Activated CD4-positive, alpha-beta memory T cell treated with anti-CD3 and anti-CD28 coated beads for 36 hours (primary cell): ENCODE results near the gene SLC38A6. TPM values are rescaled to one million over a fixed set of nuclear protein-coding genes. Genes with fewer than 3 reads are reported as not detected.

Experiments
- CTCF ChIA-PET: fragments of 350-600 bp; sonication (Branson Sonifier 250); formaldehyde crosslinking; loops from one replicate; lab custom pipeline; 2021; ENCODE audit warnings: antibody characterized with exemption, inconsistent platforms; lab: Charles Lee
- POLR2A ChIA-PET: fragments of 350-600 bp; sonication (Branson Sonifier 250); formaldehyde crosslinking; loops from one replicate; lab custom pipeline; 2021; ENCODE audit warnings: antibody characterized with exemption; lab: Charles Lee
- DNase-seq: peaks from one replicate; pipeline ENCODE4 v3.0.0-alpha.2; 2020
- H3K27ac Mint-ChIP-seq: one replicate; pipeline ENCODE4 v1.8.0; 2021; ENCODE audit warnings: mixed read lengths
- H3K27me3 Mint-ChIP-seq: one replicate; pipeline ENCODE4 v1.8.0; 2021; ENCODE audit warnings: mixed read lengths
- H3K36me3 Mint-ChIP-seq: one replicate; pipeline ENCODE4 v1.8.0; 2021; ENCODE audit warnings: mixed read lengths
- H3K4me1 Mint-ChIP-seq: one replicate; pipeline ENCODE4 v1.8.0; 2021; ENCODE audit warnings: low read depth, mixed read lengths
- H3K4me3 Mint-ChIP-seq: one replicate; pipeline ENCODE4 v1.8.0; 2021; ENCODE audit warnings: mild to moderate bottlenecking, mixed read lengths
- H3K9me3 Mint-ChIP-seq: one replicate; pipeline ENCODE4 v1.8.0; 2021; ENCODE audit warnings: mixed read lengths
- intact Hi-C: fragments of 100-400 bp; cut with micrococcal nuclease; formaldehyde crosslinking; loops from one replicate; pipeline ENCODE4 v1.15.1; 2023
- total RNA-seq, 2 experiments: library from RNA; stranded (reverse); gene quantifications; one replicate each; pipeline ENCODE4 v1.2.3, GENCODE V29; 2021

SLC38A6 gene
- total RNA-seq, 2 experiments from 2014 or later, result 5.4 to 5.6 TPM

DNA sequence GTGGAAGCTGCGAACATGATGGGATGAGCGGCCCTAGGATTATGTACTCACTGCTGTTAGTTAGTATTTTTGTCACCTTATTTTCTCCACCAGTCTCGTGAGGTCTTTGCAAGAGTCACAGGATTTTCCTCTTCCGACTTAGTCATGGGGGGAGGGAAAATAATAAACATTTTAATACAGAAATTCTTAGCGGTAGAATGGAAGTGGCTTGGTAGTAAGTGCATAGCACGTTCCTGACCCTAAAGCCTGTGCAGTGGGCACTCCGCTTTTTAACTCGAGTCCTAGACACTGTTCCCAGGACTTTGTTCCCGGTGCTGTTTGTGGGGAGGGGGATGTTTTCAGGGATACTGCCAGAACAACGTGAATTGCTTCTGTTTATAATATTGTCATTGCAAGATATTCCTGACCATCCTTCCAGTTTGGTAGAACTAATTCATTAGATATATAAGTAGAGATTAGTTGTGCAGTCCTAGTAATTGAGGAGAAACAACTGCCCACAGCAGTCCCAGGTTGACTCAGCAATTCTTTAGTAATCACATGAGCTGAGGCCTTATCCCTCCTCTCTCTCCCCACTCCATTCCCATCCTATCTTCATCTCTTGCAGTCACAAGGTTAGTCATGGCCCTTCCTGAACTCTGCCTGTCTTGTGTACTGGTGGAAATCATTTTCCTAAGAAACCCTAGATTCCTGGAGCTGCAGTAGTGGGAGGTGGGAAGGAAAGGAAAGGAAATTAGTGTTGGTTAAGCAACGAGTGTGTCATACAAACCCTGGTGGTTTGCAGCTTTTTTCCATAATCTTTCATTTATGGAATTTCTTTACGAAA, 799 bp downstream of the SLC38A6 start:
- DNase-seq, result peak; percentile 23
- POLR2A ChIA-PET, result interaction anchor here (0.7 to 1.6 kb wide), 7 partner anchors 16 to 353 kb away, joined by 3 to 7 read pairs (median 3); no protein-coding TSS in a partner anchor
- Mint-ChIP-seq H3K27me3 (no peaks in the 10 kb centered on the region), H3K4me1 (peaks cover 19% of the 10 kb centered on the region), H3K27ac (no peak overlapping the region), H3K36me3 (peaks cover 19% of the 10 kb centered on the region), H3K4me3 (no peak overlapping the region), H3K9me3 (no peaks in the 10 kb centered on the region)
- intact Hi-C loops, result loop anchor here (2.0 to 5.0 kb wide), 6 partner anchors 17 to 733 kb away; partner anchors contain the start of genes PPM1A and SIX4
- CTCF ChIA-PET, result interaction anchor here (1.2 kb wide), 1 partner anchor 271 kb away, joined by 4 read pairs; no protein-coding TSS in a partner anchor

DNA sequence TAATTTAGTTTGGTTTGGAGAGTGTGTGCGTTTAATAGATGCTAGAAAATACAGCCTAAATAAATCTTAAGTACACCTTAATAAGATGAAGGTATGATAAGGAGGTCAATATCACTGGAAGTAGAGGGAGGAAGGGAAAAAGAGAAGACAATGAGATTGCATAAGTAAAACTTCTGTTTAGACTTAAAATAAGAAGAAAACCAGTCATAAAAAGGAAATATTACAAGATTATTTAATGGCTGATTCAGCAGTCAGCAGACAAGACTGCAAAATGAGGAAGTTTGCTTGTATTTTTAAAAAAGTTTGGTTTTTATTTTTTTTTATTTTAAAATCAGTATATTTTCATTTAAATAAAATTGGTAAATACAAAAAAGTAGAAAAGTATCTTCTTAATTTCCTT, 3.2 kb downstream of the SLC38A6 start:
- H3K27me3 Mint-ChIP-seq, result no peaks in the 10 kb centered on the region
- no peak overlapping the region for H3K4me3 Mint-ChIP-seq
- H3K27ac Mint-ChIP-seq, result no peak overlapping the region
- CTCF ChIA-PET, result no interaction called here
- peaks cover 10% of the 10 kb centered on the region for H3K36me3 Mint-ChIP-seq
- no peak for DNase-seq
- no peaks in the 10 kb centered on the region for H3K9me3 Mint-ChIP-seq
- H3K4me1 Mint-ChIP-seq, result peaks cover 3% of the 10 kb centered on the region
- intact Hi-C loops, result loop anchor here (5.0 kb wide), 4 partner anchors 193 to 403 kb away; partner anchors contain the start of gene SIX4
- POLR2A ChIA-PET, result interaction anchor here (0.5 kb wide), 1 partner anchor 285 kb away, joined by 4 read pairs; no protein-coding TSS in a partner anchor

DNA sequence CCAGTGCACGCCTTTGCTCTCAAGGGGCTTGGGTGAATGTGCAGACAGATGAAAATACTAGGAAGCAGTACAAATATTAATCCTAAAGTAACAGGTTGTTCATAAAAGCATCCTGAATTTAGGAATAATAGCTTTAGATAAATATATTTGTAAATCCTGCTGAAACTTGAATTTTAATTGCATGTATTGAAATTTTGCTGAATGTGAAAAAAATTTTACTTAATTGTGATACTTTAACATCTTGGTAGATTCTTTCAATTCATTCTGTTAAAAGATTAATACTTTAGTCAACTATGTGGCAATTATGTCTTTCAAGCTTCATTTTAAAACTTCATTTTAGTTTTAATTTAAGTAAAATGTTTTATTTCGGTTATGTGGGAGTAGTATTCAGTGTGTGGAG, 5.5 kb downstream of the SLC38A6 start:
- intact Hi-C loops, result no loop called here
- CTCF ChIA-PET, result interaction anchor here (1.6 kb wide), 1 partner anchor 233 kb away, joined by 3 read pairs; no protein-coding TSS in a partner anchor
- H3K27ac Mint-ChIP-seq, result no peak overlapping the region

DNA sequence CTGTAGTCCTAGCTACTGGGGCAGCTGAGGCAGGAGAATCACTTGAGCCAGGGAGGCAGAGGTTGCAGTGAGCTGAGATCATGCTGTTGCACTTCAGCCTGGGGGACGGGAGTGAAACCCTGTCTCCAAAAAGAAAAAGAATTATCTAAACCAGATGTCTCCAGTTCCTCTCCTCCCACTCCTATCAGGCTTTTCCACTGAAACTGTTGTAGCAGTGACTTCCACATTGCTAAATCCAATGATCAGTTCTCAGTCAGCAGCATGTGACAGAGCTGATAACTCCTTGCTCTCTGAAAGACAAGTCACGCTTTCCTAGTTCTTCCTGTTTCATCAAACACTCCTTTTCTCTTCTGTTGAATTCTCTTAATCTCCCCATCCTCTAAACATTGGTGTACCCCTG, 8.6 kb downstream of the SLC38A6 start:
- intact Hi-C loops, result no loop called here
- Mint-ChIP-seq H3K4me1 (no peaks in the 10 kb centered on the region), H3K4me3 (no peak overlapping the region), H3K27ac (no peak overlapping the region), H3K27me3 (no peaks in the 10 kb centered on the region), H3K36me3 (peaks cover 19% of the 10 kb centered on the region), H3K9me3 (no peaks in the 10 kb centered on the region)
- no peak for DNase-seq
- ChIA-PET CTCF (no interaction called here), POLR2A (no interaction called here)

More for the DNA sequence above, 5.5 kb downstream of the SLC38A6 start:
- peaks cover 11% of the 10 kb centered on the region for H3K36me3 Mint-ChIP-seq
- no peak for DNase-seq
- no peak overlapping the region for H3K4me3 Mint-ChIP-seq
- POLR2A ChIA-PET, result no interaction called here
- H3K9me3 Mint-ChIP-seq, result no peaks in the 10 kb centered on the region
- peaks cover 3% of the 10 kb centered on the region for H3K4me1 Mint-ChIP-seq
- no peaks in the 10 kb centered on the region for H3K27me3 Mint-ChIP-seq

DNA sequence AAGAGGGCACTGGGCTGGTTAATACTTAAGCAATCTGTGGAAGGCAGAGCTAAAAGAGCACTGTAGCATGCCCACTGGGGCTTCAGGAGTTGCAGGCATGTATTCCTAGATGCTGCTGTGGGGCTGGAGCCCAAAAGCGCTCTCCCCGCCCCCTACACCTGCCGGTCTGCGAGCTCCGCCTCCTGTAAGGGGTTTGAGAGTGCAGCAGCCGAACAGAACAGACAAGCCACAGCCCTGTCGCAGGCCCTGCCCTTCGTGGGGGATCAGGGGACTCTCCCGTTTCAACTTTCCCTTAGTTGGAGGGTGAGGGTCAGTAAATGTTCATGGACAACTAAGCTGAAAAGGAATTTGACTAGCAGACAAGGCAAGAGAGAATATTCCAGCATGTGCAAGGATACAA, 17.6 kb downstream of the SLC38A6 start:
- H3K9me3 Mint-ChIP-seq, result no peaks in the 10 kb centered on the region
- no peaks in the 10 kb centered on the region for H3K4me1 Mint-ChIP-seq
- ChIA-PET POLR2A (no interaction called here), CTCF (no interaction called here)
- H3K27me3 Mint-ChIP-seq, result no peaks in the 10 kb centered on the region
- H3K36me3 Mint-ChIP-seq, result peaks cover 13% of the 10 kb centered on the region
- intact Hi-C loops, result no loop called here
- H3K27ac Mint-ChIP-seq, result no peak overlapping the region
- H3K4me3 Mint-ChIP-seq, result no peak overlapping the region
- no peak for DNase-seq

DNA sequence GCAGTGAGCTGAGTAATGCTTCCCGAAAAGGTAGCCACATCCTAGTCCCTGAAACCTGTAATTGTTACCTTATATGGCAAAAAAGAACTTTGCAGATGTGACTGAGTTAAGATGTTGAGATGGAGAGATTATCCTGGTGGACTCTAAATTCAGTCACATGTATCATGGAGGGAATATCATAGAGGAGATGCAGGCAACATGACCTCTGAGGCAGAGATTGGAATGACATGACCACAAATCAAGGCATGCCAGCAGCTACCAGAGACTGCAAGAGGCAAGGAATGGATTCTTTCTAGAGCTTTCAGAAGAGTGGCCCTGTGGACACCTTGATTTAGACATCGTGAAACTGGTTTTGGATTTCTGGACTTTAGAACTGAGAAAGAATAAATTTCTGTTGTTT, 18.5 kb downstream of the SLC38A6 start:
- H3K4me1 Mint-ChIP-seq, result no peaks in the 10 kb centered on the region
- intact Hi-C loops, result no loop called here
- ChIA-PET POLR2A (no interaction called here), CTCF (no interaction called here)
- no peak for DNase-seq
- no peaks in the 10 kb centered on the region for H3K27me3 Mint-ChIP-seq
- H3K4me3 Mint-ChIP-seq, result no peak overlapping the region
- no peaks in the 10 kb centered on the region for H3K9me3 Mint-ChIP-seq
- H3K27ac Mint-ChIP-seq, result no peak overlapping the region
- peaks cover 15% of the 10 kb centered on the region for H3K36me3 Mint-ChIP-seq

DNA sequence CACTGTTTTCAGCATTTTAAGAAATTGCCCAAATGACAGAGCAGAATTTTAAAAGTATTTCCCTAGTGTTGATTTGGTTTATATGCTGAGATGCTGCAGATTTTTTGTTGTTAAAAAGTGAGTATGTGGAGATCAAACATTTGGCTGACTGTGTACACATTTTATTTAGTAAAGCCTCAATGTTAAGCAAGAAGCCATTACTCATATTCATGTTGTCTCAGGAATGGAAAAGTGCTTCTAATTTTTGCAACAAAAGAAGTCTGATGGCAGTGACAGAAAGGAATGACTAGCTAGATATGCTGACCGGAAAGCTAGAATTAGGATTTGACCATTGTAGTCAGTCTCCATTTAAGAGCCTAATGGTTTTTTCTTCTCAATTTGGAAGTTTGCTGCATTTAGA, 22.5 kb downstream of the SLC38A6 start:
- no peaks in the 10 kb centered on the region for H3K9me3 Mint-ChIP-seq
- H3K4me1 Mint-ChIP-seq, result no peaks in the 10 kb centered on the region
- no peaks in the 10 kb centered on the region for H3K27me3 Mint-ChIP-seq
- POLR2A ChIA-PET, result no interaction called here
- no peak overlapping the region for H3K4me3 Mint-ChIP-seq
- no peak for DNase-seq
- intact Hi-C loops, result no loop called here
- no peak overlapping the region for H3K27ac Mint-ChIP-seq
- H3K36me3 Mint-ChIP-seq, result peaks cover 5% of the 10 kb centered on the region
- CTCF ChIA-PET, result no interaction called here

DNA sequence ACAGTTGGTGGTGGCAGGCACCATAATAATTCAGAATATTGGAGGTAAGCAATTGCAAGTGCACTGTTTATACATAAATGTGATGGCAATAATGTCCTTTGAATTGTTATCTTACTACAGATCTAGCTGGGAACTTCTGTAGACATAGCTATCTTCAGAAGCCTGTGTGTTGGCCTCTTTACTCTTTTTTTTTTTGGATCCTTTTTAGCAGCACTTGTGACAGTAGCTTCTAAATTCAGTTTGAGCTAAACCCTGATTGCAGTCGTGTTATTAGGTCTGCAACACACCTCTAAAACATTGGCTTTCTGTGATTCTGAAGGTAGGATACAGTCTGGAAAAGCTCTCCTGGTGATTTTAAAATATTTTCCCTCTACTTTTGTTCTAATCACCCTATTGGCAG, 38.5 kb downstream of the SLC38A6 start:
- no peaks in the 10 kb centered on the region for H3K36me3 Mint-ChIP-seq
- H3K4me1 Mint-ChIP-seq, result no peaks in the 10 kb centered on the region
- no peak for DNase-seq
- H3K27ac Mint-ChIP-seq, result no peak overlapping the region
- ChIA-PET POLR2A (no interaction called here), CTCF (interaction anchor here (1.6 to 2.0 kb wide), 2 partner anchors 363 to 394 kb away, joined by 3 to 8 read pairs; no protein-coding TSS in a partner anchor)
- intact Hi-C loops, result no loop called here
- H3K9me3 Mint-ChIP-seq, result no peaks in the 10 kb centered on the region
- H3K27me3 Mint-ChIP-seq, result no peaks in the 10 kb centered on the region
- no peak overlapping the region for H3K4me3 Mint-ChIP-seq

DNA sequence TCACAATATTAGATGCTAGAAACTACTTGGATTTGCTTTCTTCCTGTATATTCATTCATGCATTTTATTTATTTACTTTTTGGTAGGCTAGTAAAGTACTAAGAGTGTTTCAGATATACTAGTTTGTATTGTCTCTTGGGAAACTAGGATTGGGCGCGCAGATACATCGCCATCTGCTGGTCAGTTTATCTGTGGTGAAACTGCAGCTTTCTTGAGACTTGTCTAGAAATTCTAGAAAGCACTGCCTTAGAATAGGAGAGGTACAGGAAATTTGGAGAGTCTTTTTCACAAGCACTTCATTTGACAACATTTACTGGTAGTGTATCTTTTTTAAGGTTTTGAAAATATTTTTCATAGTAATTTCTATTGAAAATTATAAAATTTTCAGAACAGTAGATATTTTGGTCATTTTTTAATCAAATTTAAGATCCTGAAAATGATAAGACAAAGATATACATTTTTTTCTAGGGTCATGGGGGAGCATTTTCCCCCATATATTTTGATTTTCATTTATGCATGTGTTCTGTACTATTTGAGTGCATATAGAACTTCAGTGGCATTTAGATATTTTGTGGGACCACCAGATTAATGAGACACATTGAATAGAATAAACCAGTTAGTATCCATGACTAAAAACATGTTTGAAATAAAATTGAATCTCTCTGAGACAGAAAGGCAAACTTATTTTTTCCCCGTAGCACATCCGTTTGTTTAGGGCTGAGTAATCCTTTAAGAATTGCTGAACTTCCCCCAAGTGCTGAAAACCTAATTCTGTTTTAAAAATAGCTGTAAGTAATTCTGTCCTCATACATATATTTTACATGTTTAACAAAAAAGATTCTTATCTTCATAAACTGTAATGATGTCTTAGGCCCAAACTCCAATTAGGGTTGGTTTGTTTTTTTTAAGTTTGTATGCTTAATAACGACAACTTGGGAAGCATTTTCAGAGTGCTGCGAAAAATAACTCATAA, 44.5 kb downstream of the SLC38A6 start:
- no peaks in the 10 kb centered on the region for H3K36me3 Mint-ChIP-seq
- H3K4me3 Mint-ChIP-seq, result no peak overlapping the region
- no peaks in the 10 kb centered on the region for H3K9me3 Mint-ChIP-seq
- CTCF ChIA-PET, result interaction anchor here (0.6 to 3.0 kb wide), 18 partner anchors 9 to 1856 kb away, joined by 3 to 31 read pairs (median 4); partner anchors contain the start of genes SLC38A6 and TRMT5
- intact Hi-C loops, result loop anchor here (1.0 to 5.0 kb wide), 5 partner anchors 162 to 400 kb away; partner anchors contain the start of gene SIX4
- DNase-seq, result peak; percentile 66
- H3K4me1 Mint-ChIP-seq, result no peaks in the 10 kb centered on the region
- H3K27me3 Mint-ChIP-seq, result no peaks in the 10 kb centered on the region
- no peak overlapping the region for H3K27ac Mint-ChIP-seq
- POLR2A ChIA-PET, result no interaction called here

DNA sequence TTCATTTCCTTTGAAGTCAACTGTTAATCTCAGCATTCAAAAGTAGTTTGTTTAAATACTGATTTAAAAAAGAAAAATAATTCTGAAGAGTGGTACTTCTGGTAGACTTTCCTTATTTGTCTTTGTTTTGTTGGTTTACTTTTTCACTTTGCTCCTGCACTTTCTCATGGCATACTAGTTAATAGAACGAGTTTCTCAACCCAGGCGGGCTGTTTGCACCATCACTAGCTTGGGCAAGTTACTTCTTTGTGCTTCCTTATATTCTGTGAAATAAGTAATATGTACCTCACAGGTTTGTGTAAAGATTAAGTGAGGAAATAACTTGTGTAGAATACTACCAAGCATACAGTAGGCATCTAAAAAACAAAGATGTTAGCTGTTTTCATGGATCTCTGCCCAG, 45.5 kb downstream of the SLC38A6 start:
- intact Hi-C loops, result loop anchor here (5.0 kb wide), 1 partner anchor 161 kb away; no protein-coding TSS in a partner anchor
- POLR2A ChIA-PET, result no interaction called here
- H3K36me3 Mint-ChIP-seq, result no peaks in the 10 kb centered on the region

DNA sequence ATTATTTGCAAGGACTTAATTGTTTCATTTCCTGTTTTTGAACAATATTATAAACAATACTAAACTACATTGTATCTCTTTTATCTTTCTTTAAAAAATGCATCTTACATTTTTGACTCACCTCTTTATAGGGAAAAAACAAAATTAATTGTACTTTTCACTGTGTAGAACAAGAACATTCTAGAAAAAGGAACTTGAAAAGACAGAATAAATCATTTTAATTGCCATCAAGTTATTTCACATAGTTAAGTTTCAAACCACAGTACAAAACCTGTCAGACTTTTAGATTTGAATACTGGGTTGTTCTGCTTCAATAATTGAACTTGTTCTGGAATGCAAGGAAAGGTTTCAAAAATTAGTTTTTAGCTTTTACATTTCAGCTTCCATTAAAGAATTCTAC, 50.0 kb downstream of the SLC38A6 start:
- H3K9me3 Mint-ChIP-seq, result no peaks in the 10 kb centered on the region
- CTCF ChIA-PET, result no interaction called here
- H3K27me3 Mint-ChIP-seq, result no peaks in the 10 kb centered on the region
- peaks cover 8% of the 10 kb centered on the region for H3K4me1 Mint-ChIP-seq
- POLR2A ChIA-PET, result no interaction called here
- DNase-seq, result no peak
- H3K4me3 Mint-ChIP-seq, result no peak overlapping the region
- H3K27ac Mint-ChIP-seq, result no peak overlapping the region
- intact Hi-C loops, result loop anchor here (5.0 kb wide), 1 partner anchor 146 kb away; no protein-coding TSS in a partner anchor
- no peaks in the 10 kb centered on the region for H3K36me3 Mint-ChIP-seq

More for the DNA sequence above, 45.5 kb downstream of the SLC38A6 start:
- CTCF ChIA-PET, result interaction anchor here (0.7 to 3.0 kb wide), 10 partner anchors 16 to 403 kb away, joined by 3 to 31 read pairs (median 3); partner anchors contain the start of genes SLC38A6 and TRMT5
- no peaks in the 10 kb centered on the region for H3K9me3 Mint-ChIP-seq
- no peaks in the 10 kb centered on the region for H3K27me3 Mint-ChIP-seq
- no peak for DNase-seq
- no peak overlapping the region for H3K4me3 Mint-ChIP-seq
- H3K27ac Mint-ChIP-seq, result no peak overlapping the region
- no peaks in the 10 kb centered on the region for H3K4me1 Mint-ChIP-seq
